T-cell (primary cell): ENCODE results near the gene LCA5L. TPM values are rescaled to one million over a fixed set of nuclear protein-coding genes. Genes with fewer than 3 reads are reported as not detected.
A peak's percentile ranks its signal among the peaks of the same experiment; 100 is the strongest.
"Not testable (repeated sequence)": the region's sequence is repeated elsewhere in the genome, so short reads cannot be mapped to it uniquely, and the experiment has no call there.

ENCODE experiments used
- ATAC-seq, 4 experiments: fragments of 200-7000 bp in 3 of 4; fragments of 150-1000 bp in 1 of 4; cut with Tn5 transposase; replicated peaks in 1 of 4; 1 replicate in 3 of 4; 2 replicates in 1 of 4; pipeline ENCODE4 v1.10.0; 2021; ENCODE audit warnings: moderate library complexity in 3 of 4, mild to moderate bottlenecking in 2 of 4, moderate number of reproducible peaks in 1 of 4
- CTCF ChIA-PET, 2 donors: fragments of 300-600 bp; sonication (Branson Sonifier 250); formaldehyde crosslinking; loops; one replicate each; lab custom pipeline; 2022; ENCODE audit warnings: antibody characterized with exemption in 2 of 2; lab: Charles Lee
- POLR2A ChIA-PET, 2 donors: fragments of 300-600 bp; sonication (Branson Sonifier 250); formaldehyde crosslinking; loops; one replicate each; lab custom pipeline; 2022; ENCODE audit warnings: antibody characterized with exemption in 2 of 2; lab: Charles Lee
- DNase-seq, 35 experiments: peaks; one replicate each; pipeline versions ENCODE4 v3.0.0 to v3.0.0-alpha.2; 2013 to 2023
- H3K27ac ChIP-seq: one replicate; pipeline ENCODE4 v1.5.1; 2013; ENCODE audit warnings: low read length
- H3K27me3 ChIP-seq, 2 experiments: replicated peaks in 1 of 2; 1 replicate in 1 of 2; 2 replicates in 1 of 2; pipeline versions ENCODE4 v1.6.1 to v1.7.0; 2013; ENCODE audit warnings: low read length in 1 of 2, mixed read lengths in 1 of 2; ENCODE audit not compliant: control insufficient read depth in 2 of 2, insufficient read depth in 2 of 2; ENCODE audit errors: extremely low read depth in 1 of 2
- H3K36me3 ChIP-seq, 2 donors: 1 replicate in 1 of 2; 2 replicates in 1 of 2; pipeline versions ENCODE4 v1.6.1 to v1.7.0; 2013; ENCODE audit warnings: low read length in 1 of 2; ENCODE audit not compliant: control insufficient read depth in 2 of 2, insufficient read depth in 1 of 2; ENCODE audit errors: extremely low read depth in 1 of 2
- H3K4me1 ChIP-seq, 2 experiments: 1 replicate in 1 of 2; 2 replicates in 1 of 2; pipeline versions ENCODE4 v1.6.1 to v1.7.0; 2013; ENCODE audit warnings: low read length in 2 of 2, mixed read lengths in 1 of 2; ENCODE audit not compliant: insufficient read depth in 2 of 2, control insufficient read depth in 1 of 2; ENCODE audit errors: extremely low read depth in 1 of 2
- H3K4me3 ChIP-seq, 2 donors: 1 replicate in 1 of 2; 2 replicates in 1 of 2; pipeline versions ENCODE4 v1.5.1 to v1.7.0; 2013; ENCODE audit warnings: mild to moderate bottlenecking in 2 of 2, low read length in 1 of 2, moderate library complexity in 1 of 2; ENCODE audit not compliant: control insufficient read depth in 1 of 2; ENCODE audit errors: extremely low read depth in 1 of 2
- H3K9me3 ChIP-seq: 2 replicates; pipeline ENCODE4 v1.7.0; 2013
- H3K27ac Mint-ChIP-seq, 2 donors: one replicate each; pipeline ENCODE4 v1.8.0; 2020 to 2021; ENCODE audit warnings: mild to moderate bottlenecking in 2 of 2, mixed read lengths in 2 of 2
- H3K27me3 Mint-ChIP-seq, 2 donors: one replicate each; pipeline ENCODE4 v1.8.0; 2021 to 2022; ENCODE audit warnings: mixed read lengths in 2 of 2
- H3K36me3 Mint-ChIP-seq: one replicate; pipeline ENCODE4 v1.8.0; 2021; ENCODE audit warnings: mixed read lengths
- H3K4me1 Mint-ChIP-seq, 3 donors: one replicate each; pipeline ENCODE4 v1.8.0; 2020 to 2022; ENCODE audit warnings: mixed read lengths in 3 of 3, mild to moderate bottlenecking in 1 of 3
- H3K4me3 Mint-ChIP-seq, 3 donors: one replicate each; pipeline ENCODE4 v1.8.0; 2020 to 2022; ENCODE audit warnings: mild to moderate bottlenecking in 3 of 3, mixed read lengths in 3 of 3, moderate library complexity in 3 of 3
- H3K9me3 Mint-ChIP-seq, 3 donors: one replicate each; pipeline ENCODE4 v1.8.0; 2020 to 2022; ENCODE audit warnings: mixed read lengths in 3 of 3
- WGBS: methylation state at CpG from one replicate; pipeline ENCODE4 v1.1.5; 2013; ENCODE audit warnings: missing lambda C conversion rate; ENCODE audit not compliant: insufficient coverage; 5-methylcytosine and 5-hydroxymethylcytosine counted together
- total RNA-seq, 35 experiments: library from RNA in 6 of 35; stranded (reverse) in 6 of 35; fragments of 120-200 nt in 1 of 35; gene quantifications; one replicate each; pipeline versions ENCODE4 v1.2.1 to v1.2.4 and lab custom pipeline; 2013 to 2026

LCA5L gene
- total RNA-seq, 5 donors from 2014 or later (not counting 1 experiment from before 2014, with no cell fraction given), result 0.23 to 0.60 (median 0.44) TPM; not detected in 1

DNA sequence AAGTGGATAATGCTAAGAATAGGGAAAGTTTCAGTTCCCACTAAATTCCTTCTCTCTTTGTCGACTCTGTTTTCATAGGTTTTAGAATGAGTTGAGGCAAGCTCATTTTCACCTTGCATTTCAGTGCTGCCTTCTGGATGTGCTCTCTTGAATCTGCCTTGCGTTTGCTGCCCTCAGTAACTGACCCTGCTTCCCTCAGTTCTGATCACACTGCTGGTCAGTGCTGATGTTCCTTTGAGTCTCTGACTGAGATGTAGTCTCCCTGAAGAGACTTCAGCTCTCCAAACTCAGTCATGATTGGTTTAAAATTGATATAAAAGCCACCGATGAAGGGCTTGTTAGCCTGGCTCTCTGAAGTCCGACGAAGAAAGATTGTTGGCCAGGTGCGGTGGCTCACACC is 71.5 kb downstream of the LCA5L start:
- Histone ChIP-seq H3K9me3 (no peaks in the 10 kb centered on the region), H3K27me3 (peaks cover 0 to 19% of the 10 kb centered on the region in 2 experiments), H3K4me3 (no peak overlapping the region), H3K36me3 (no peaks in the 10 kb centered on the region), H3K4me1 (no peaks in the 10 kb centered on the region), H3K27ac (no peak overlapping the region)
- no peak overlapping the region for H3K4me3 Mint-ChIP-seq
- POLR2A ChIA-PET, result interaction anchor here in 1 of 2 donors (0.6 kb wide), 1 partner anchor 10 kb away, joined by 3 read pairs; no protein-coding TSS in a partner anchor
- H3K4me1 Mint-ChIP-seq, result no peaks in the 10 kb centered on the region
- DNase-seq (no peak), ATAC-seq (no peak)
- H3K9me3 Mint-ChIP-seq, result no peaks in the 10 kb centered on the region
- no peaks in the 10 kb centered on the region for H3K36me3 Mint-ChIP-seq
- H3K27ac Mint-ChIP-seq, result no peak overlapping the region
- CTCF ChIA-PET, result interaction anchor here (0.7 to 1.2 kb wide), 4 partner anchors 13 to 20 kb away, joined by 3 to 5 read pairs (median 4); no protein-coding TSS in a partner anchor
- whole genome bisulfite sequencing, result 100% methylated on average over 4 of the region's 6 CpGs
- peaks cover 6 to 18% of the 10 kb centered on the region in 2 donors for H3K27me3 Mint-ChIP-seq

DNA sequence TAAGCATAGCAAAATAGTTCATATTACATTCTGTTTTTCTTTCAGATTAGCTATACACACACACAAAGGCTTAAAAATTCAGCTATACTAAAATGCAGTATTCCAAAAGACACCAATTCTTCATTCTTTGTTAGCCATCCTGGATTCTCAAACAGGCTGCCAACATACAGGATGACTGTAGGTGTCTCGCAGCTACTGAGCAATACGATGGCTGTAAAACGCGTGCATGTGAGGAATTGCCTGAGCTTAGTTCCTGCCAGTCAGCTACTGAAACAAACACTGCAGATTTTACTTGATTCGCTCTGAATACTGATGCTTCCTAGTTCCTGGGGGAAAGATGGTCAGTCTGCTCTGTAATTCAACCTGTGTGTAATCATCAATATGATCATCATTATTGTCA is 71.9 kb downstream of the LCA5L start:
- POLR2A ChIA-PET, result interaction anchor here in 1 of 2 donors (0.6 kb wide), 1 partner anchor 10 kb away, joined by 3 read pairs; no protein-coding TSS in a partner anchor
- Histone ChIP-seq H3K9me3 (no peaks in the 10 kb centered on the region), H3K4me3 (no peak overlapping the region), H3K27me3 (peaks cover 0 to 18% of the 10 kb centered on the region in 2 experiments), H3K36me3 (no peaks in the 10 kb centered on the region), H3K27ac (no peak overlapping the region), H3K4me1 (no peaks in the 10 kb centered on the region)
- 60% methylated on average over 4 of the region's 5 CpGs for WGBS
- H3K27me3 Mint-ChIP-seq, result peaks cover 6 to 18% of the 10 kb centered on the region in 2 donors
- no peaks in the 10 kb centered on the region for H3K36me3 Mint-ChIP-seq
- DNase-seq (peak in 3 of 35 experiments; percentile 11 to 51 (median 13)), ATAC-seq (peak; percentile 43 to 78 (median 63))
- CTCF ChIA-PET, result interaction anchor here (0.9 to 1.2 kb wide), 3 partner anchors 14 to 20 kb away, joined by 3 to 5 read pairs (median 3); no protein-coding TSS in a partner anchor
- H3K27ac Mint-ChIP-seq, result no peak overlapping the region
- H3K4me3 Mint-ChIP-seq, result no peak overlapping the region
- H3K9me3 Mint-ChIP-seq, result no peaks in the 10 kb centered on the region
- no peaks in the 10 kb centered on the region for H3K4me1 Mint-ChIP-seq

DNA sequence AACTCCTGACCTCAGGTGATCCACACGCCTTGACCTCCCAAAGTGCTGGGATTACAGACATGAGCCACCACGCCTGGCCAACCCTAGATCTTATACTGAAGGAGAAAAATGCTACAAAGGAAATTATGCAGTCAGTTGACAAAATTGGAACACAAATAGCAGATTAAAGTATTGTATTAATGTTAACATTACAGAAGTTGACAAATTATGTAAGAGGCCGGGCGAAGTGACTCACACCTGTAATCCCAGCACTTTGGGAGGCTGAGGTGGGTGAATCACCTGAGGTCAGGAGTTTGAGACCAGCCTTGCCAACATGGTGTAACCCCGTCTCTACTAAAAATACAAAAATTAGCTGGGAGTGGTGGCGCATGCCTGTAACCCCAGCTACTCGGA is 75.7 kb downstream of the LCA5L start:
- H3K4me1 Mint-ChIP-seq, DNase-seq, ATAC-seq, POLR2A ChIA-PET, H3K4me3 Mint-ChIP-seq, H3K27ac ChIP-seq, H3K27me3 Mint-ChIP-seq, H3K9me3 ChIP-seq, H3K36me3 ChIP-seq, H3K27ac Mint-ChIP-seq, H3K36me3 Mint-ChIP-seq, H3K4me3 ChIP-seq, H3K4me1 ChIP-seq, CTCF ChIA-PET, H3K9me3 Mint-ChIP-seq: not testable (repeated sequence)
- no CpG with 5 or more reads among the region's 7 CpGs for WGBS
- H3K27me3 ChIP-seq, result peaks cover 0 to 20% of the 10 kb centered on the region in 2 experiments

DNA sequence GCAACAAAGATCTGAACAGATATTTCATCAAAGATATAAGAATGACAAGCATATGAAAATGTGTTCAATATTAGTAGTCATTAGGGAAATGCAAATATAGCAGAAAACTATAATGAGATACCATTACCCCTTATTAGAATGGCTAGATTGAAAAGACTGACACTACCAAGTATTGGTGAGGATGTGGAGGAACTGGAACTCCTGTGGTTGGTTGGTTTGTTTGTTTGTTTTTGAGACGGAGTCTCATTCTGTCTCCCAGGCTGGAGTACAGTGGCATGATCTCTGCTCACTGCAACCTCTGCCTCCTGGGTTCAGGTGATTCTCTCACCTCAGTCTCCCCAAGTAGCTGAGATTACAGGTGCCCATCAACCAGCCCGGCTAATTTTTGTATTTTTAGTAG is 77.8 kb downstream of the LCA5L start:
- no peaks in the 10 kb centered on the region for H3K9me3 Mint-ChIP-seq
- WGBS, result no CpG with 5 or more reads among the region's 2 CpGs
- CTCF ChIA-PET, result no interaction called here

DNA sequence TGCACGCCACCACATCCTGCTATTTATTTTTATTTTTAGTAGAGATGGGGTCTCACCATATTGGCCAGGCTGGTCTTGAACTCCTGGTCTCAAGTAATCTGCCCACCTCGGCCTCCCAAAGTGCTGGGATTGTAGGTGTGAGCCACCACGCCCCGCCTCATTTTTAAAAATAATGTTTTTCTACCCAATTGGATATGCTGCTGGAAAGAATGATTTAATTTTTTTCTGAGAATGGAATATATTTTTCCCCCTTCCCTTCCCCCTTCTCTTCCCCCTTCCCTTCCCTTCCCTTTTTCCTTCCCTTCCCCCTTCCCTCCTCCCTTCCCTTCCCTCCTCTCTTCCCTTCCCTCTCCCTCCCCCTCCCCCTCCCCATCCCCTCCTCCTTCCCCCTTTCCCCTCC is 79.0 kb downstream of the LCA5L start:
- no peak for ATAC-seq
- no peaks in the 10 kb centered on the region for H3K9me3 ChIP-seq
- no peaks in the 10 kb centered on the region for H3K36me3 ChIP-seq
- ChIA-PET POLR2A (no interaction called here), CTCF (no interaction called here)
- H3K27ac ChIP-seq, result no peak overlapping the region
- H3K4me3 Mint-ChIP-seq, result no peak overlapping the region
- H3K4me3 ChIP-seq, result no peak overlapping the region
- H3K4me1 ChIP-seq, result no peaks in the 10 kb centered on the region
- WGBS, result 100% methylated on average over 1 of the region's 4 CpGs
- DNase-seq, result no peak
- peaks cover 7 to 15% of the 10 kb centered on the region in 2 donors for H3K27me3 Mint-ChIP-seq
- no peaks in the 10 kb centered on the region for H3K36me3 Mint-ChIP-seq
- H3K27me3 ChIP-seq, result peaks cover 0 to 12% of the 10 kb centered on the region in 2 experiments
- H3K27ac Mint-ChIP-seq, result no peak overlapping the region
- no peaks in the 10 kb centered on the region for H3K9me3 Mint-ChIP-seq
- no peaks in the 10 kb centered on the region for H3K4me1 Mint-ChIP-seq

More for the DNA sequence above, 77.8 kb downstream of the LCA5L start:
- H3K27ac ChIP-seq, result no peak overlapping the region
- H3K9me3 ChIP-seq, result no peaks in the 10 kb centered on the region
- no peak overlapping the region for H3K4me3 ChIP-seq
- Mint-ChIP-seq H3K36me3 (no peaks in the 10 kb centered on the region), H3K4me1 (no peaks in the 10 kb centered on the region), H3K4me3 (no peak overlapping the region), H3K27ac (no peak overlapping the region), H3K27me3 (peaks cover 0 to 5% of the 10 kb centered on the region in 2 donors)
- no peaks in the 10 kb centered on the region for H3K36me3 ChIP-seq
- POLR2A ChIA-PET, result no interaction called here
- peaks cover 0 to 10% of the 10 kb centered on the region in 2 experiments for H3K27me3 ChIP-seq
- DNase-seq, result no peak
- no peak for ATAC-seq
- H3K4me1 ChIP-seq, result no peaks in the 10 kb centered on the region

DNA sequence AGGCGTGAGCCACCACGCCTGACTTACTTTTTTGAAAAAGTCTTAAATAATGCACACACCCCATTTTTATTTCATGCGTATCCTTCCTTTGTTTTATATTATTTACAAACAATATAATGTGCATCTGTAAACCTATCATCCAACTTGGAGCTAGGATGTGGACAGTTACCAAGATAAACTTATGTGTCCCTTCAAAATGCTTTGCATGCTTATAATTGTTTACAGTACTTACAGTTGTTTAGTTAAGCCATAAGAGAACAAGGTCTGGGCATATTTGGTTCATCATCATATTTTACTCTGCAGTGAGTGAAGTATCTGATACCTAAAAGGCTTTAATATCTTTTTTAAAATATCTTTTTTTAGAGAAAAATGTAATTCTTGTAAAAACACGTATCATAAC is 80.6 kb downstream of the LCA5L start:
- no peaks in the 10 kb centered on the region for H3K9me3 Mint-ChIP-seq
- POLR2A ChIA-PET, result no interaction called here
- H3K27me3 Mint-ChIP-seq, result peaks cover 7 to 15% of the 10 kb centered on the region in 2 donors
- H3K4me1 Mint-ChIP-seq, result no peaks in the 10 kb centered on the region
- CTCF ChIA-PET, result no interaction called here
- Histone ChIP-seq H3K27ac (no peak overlapping the region), H3K27me3 (peaks cover 0 to 18% of the 10 kb centered on the region in 2 experiments), H3K4me3 (no peak overlapping the region), H3K4me1 (no peaks in the 10 kb centered on the region), H3K9me3 (no peaks in the 10 kb centered on the region), H3K36me3 (no peaks in the 10 kb centered on the region)
- ATAC-seq (no peak), DNase-seq (no peak)
- H3K36me3 Mint-ChIP-seq, result no peaks in the 10 kb centered on the region
- no CpG with 5 or more reads among the region's 4 CpGs for WGBS
- H3K27ac Mint-ChIP-seq, result no peak overlapping the region
- no peak overlapping the region for H3K4me3 Mint-ChIP-seq
